K562 (cell line): Measurements from ENCODE around the gene GPC2. TPM values are rescaled to one million over a fixed set of nuclear protein-coding genes. Genes with fewer than 3 reads are reported as not detected.

Source experiments
- E2F1 ChIP-seq: sonication (generic); formaldehyde crosslinking; IDR thresholded peaks from 2 replicates; pipeline ENCODE4 v1.8.1; 2023; ENCODE audit warnings: mild to moderate bottlenecking, missing genetic modification reagents, moderate library complexity
- ETV1 ChIP-seq: fragments of 450-650 bp; conservative IDR thresholded peaks from 2 replicates; pipeline ENCODE4 v1.6.1; 2016; ENCODE audit warnings: missing genetic modification characterization, control low read depth, low read depth, missing compliant biosample characterization
- ETV5 ChIP-seq: sonication (generic); formaldehyde crosslinking; IDR thresholded peaks from 2 replicates; pipeline ENCODE4 v1.4.0; 2020; ENCODE audit warnings: low read depth, mild to moderate bottlenecking, missing genetic modification reagents
- HNRNPH1 ChIP-seq: fragments of 200-400 bp; formaldehyde crosslinking; optimal IDR thresholded peaks from 2 replicates; pipeline ENCODE3; 2017; ENCODE audit warnings: low read depth, mild to moderate bottlenecking, low read length, moderate library complexity
- MXD1 ChIP-seq: fragments of 250-450 bp; sonication (Bioruptor Pico); IDR thresholded peaks from 2 replicates; pipeline ENCODE4 v1.8.0; 2021; ENCODE audit warnings: borderline replicate concordance, mild to moderate bottlenecking, moderate library complexity; ENCODE audit not compliant: poor library complexity, severe bottlenecking
- NFIC ChIP-seq: fragments of 450-650 bp; IDR thresholded peaks from 2 replicates; pipeline ENCODE4 v1.6.1; 2017; ENCODE audit warnings: mild to moderate bottlenecking, inconsistent platforms
- PATZ1 ChIP-seq: fragments of 250-450 bp; sonication (Bioruptor Pico); IDR thresholded peaks from 2 replicates; pipeline ENCODE4 v1.5.0; 2020; ENCODE audit warnings: mild to moderate bottlenecking, borderline replicate concordance
- PPARD ChIP-seq: fragments of 250-450 bp; sonication (Bioruptor Pico); IDR thresholded peaks from 2 replicates; pipeline ENCODE4 v1.8.0; 2022; ENCODE audit warnings: inconsistent platforms, mild to moderate bottlenecking, moderate library complexity
- SP1 ChIP-seq: sonication (generic); formaldehyde crosslinking; IDR thresholded peaks from 2 replicates; pipeline ENCODE4 v1.8.1; 2022; ENCODE audit warnings: mild to moderate bottlenecking, missing genetic modification reagents
- TCF15 ChIP-seq: fragments of 250-450 bp; sonication (Bioruptor Pico); IDR thresholded peaks from 2 replicates; pipeline ENCODE4 v1.8.0; 2022; ENCODE audit warnings: moderate library complexity, mild to moderate bottlenecking, inconsistent platforms
- THRA ChIP-seq: fragments of 450-650 bp; IDR thresholded peaks from 2 replicates; pipeline ENCODE4 v1.6.1; 2017; ENCODE audit warnings: mild to moderate bottlenecking, moderate library complexity
- USF1 ChIP-seq: sonication (generic); formaldehyde crosslinking; IDR thresholded peaks from 2 replicates; pipeline ENCODE4 v1.9.0; 2022; ENCODE audit warnings: mild to moderate bottlenecking, missing genetic modification reagents
- YY1 ChIP-seq, 3 experiments: IDR thresholded peaks; 2 replicates each; pipeline ENCODE4 v1.6.1; 2011; ENCODE audit warnings: low read length in 2 of 3, mild to moderate bottlenecking in 2 of 3, moderate library complexity in 2 of 3, borderline replicate concordance in 1 of 3, control low read depth in 1 of 3, low read depth in 1 of 3; ENCODE audit not compliant: insufficient read depth in 3 of 3, insufficient replicate concordance in 2 of 3, control insufficient read depth in 1 of 3, insufficient read length in 1 of 3; ENCODE audit errors: extremely low read depth in 1 of 3
- ZBTB33 ChIP-seq: sonication (generic); formaldehyde crosslinking; IDR thresholded peaks from 2 replicates; pipeline ENCODE4 v1.8.1; 2023; ENCODE audit warnings: mild to moderate bottlenecking, missing genetic modification reagents
- ZNF282 ChIP-seq: sonication (generic); formaldehyde crosslinking; IDR thresholded peaks from 2 replicates; pipeline ENCODE4 v1.8.1; 2023; ENCODE audit warnings: missing genetic modification reagents
- ZSCAN29 ChIP-seq: fragments of 450-650 bp; IDR thresholded peaks from 2 replicates; pipeline ENCODE4 v1.6.1; 2017
- polyA plus RNA-seq, 8 experiments: library from polyadenylated mRNA; depleted of rRNA in 4 of 8; stranded (reverse) in 5 of 8; unstranded in 3 of 8; fragments of >200 nt; fragmentation: Nextera tagmentation in 2 of 8; fragmentation: Illumina TruSeq in 1 of 8; extraction: Ambion mirVana in 2 of 8; extraction: Trizol in 1 of 8; gene quantifications; 2 replicates each; pipeline versions ENCODE4 v1.2.1 to v1.2.3, GENCODE V29; 2011 to 2014; ENCODE audit warnings: inconsistent platforms in 1 of 8, missing spikeins in 1 of 8
- total RNA-seq, 7 experiments: library from RNA; depleted of rRNA in 6 of 7; stranded (reverse); fragments of >200 nt in 6 of 7; fragmentation: Illumina TruSeq in 2 of 7; extraction: Trizol in 2 of 7; gene quantifications; 2 replicates each; pipeline versions ENCODE4 v1.2.1 to v1.2.3, GENCODE V29; 2011 to 2021; ENCODE audit warnings: low replicate concordance in 1 of 7

The GPC2 gene
- total and polyA plus RNA-seq, 9 of the 15 experiments (the other 6 are each of a cell fraction or from before 2014, with no cell fraction given): 0.06 to 7.7 (median 1.4) TPM; not detected in 1

GRCh38 chr7:100177045-100178001, at the start of gene GPC2, which contains the start of gene STAG3 (continued):
- TF ChIP-seq E2F1 (no peak), YY1 (IDR thresholded peaks at IDR 0.05; ENCODE audit: borderline replicate concordance in 1 of 3, control insufficient read depth in 1 of 3, extremely low read depth in 1 of 3, insufficient read depth in 3 of 3, insufficient read length in 1 of 3, insufficient replicate concordance in 2 of 3, low read depth in 1 of 3, low read length in 2 of 3) (peak in 1 of 3 experiments; percentile 26), MXD1 (CRISPR knock-in tag) (no peak), THRA (no peak), ETV5 (CRISPR knock-in tag) (no peak), ZNF282 (peak; percentile 36; the same call in 1 of the 2 replicates), HNRNPH1 (no peak), ZSCAN29 (no peak), PATZ1 (CRISPR knock-in tag) (no peak), NFIC (no peak), ETV1 (tag) (no peak), ZBTB33 (peak; percentile 99), TCF15 (CRISPR knock-in tag) (no peak), PPARD (CRISPR knock-in tag) (no peak), USF1 (CRISPR knock-in tag) (peak; percentile 71), SP1 (CRISPR knock-in tag) (peak; percentile 81)
